Fibroblast of lung (primary cell): Measurements from ENCODE around the gene RMRP. TPM values are rescaled to one million over a fixed set of nuclear protein-coding genes. Genes with fewer than 3 reads are reported as not detected.

ENCODE experiments used
- DNase-seq, 2 donors: peaks; one replicate each; pipeline versions ENCODE4 v3.0.0 to v3.0.0-alpha.2; 2010; ENCODE audit warnings: low read depth in 2 of 2
- H2AFZ ChIP-seq: 2 replicates; pipeline ENCODE4 v1.5.1; 2012; ENCODE audit warnings: low read length, control low read depth, inconsistent platforms
- H3K27ac ChIP-seq: 2 replicates; pipeline ENCODE4 v1.5.1; 2011; ENCODE audit warnings: low read length, control low read depth; ENCODE audit not compliant: insufficient read depth
- H3K27me3 ChIP-seq: 2 replicates; pipeline ENCODE4 v1.5.1; 2011; ENCODE audit warnings: mild to moderate bottlenecking, low read length; ENCODE audit not compliant: control insufficient read depth, insufficient read depth
- H3K36me3 ChIP-seq: 2 replicates; pipeline ENCODE4 v1.5.1; 2011; ENCODE audit warnings: low read length; ENCODE audit not compliant: control insufficient read depth, insufficient read depth
- H3K4me1 ChIP-seq: 2 replicates; pipeline ENCODE4 v1.5.1; 2011; ENCODE audit warnings: low read length; ENCODE audit not compliant: control insufficient read depth, insufficient read depth; ENCODE audit errors: extremely low read depth
- H3K4me2 ChIP-seq: 2 replicates; pipeline ENCODE4 v1.5.1; 2011; ENCODE audit warnings: low read length, control low read depth; ENCODE audit not compliant: insufficient read depth; ENCODE audit errors: extremely low read depth
- H3K4me3 ChIP-seq, 4 experiments: fragments of 200-600 bp in 1 of 4; sonication (generic) in 1 of 4; replicated peaks in 1 of 4; 2 replicates each; pipeline ENCODE4 v1.5.1; 2011 to 2016; ENCODE audit warnings: low read length in 4 of 4, low read depth in 3 of 4, mild to moderate bottlenecking in 3 of 4, control low read depth in 2 of 4, inconsistent platforms in 1 of 4, mixed read lengths in 1 of 4; ENCODE audit not compliant: insufficient read depth in 1 of 4; ENCODE audit errors: control extremely low read depth in 1 of 4
- H3K79me2 ChIP-seq: 2 replicates; pipeline ENCODE4 v1.5.1; 2012; ENCODE audit warnings: mild to moderate bottlenecking, low read length, inconsistent platforms; ENCODE audit not compliant: control insufficient read depth, insufficient read depth
- H3K9ac ChIP-seq: 2 replicates; pipeline ENCODE4 v1.5.1; 2011; ENCODE audit warnings: mild to moderate bottlenecking, low read length, control low read depth; ENCODE audit not compliant: insufficient read depth
- H3K9me3 ChIP-seq: 2 replicates; pipeline ENCODE4 v1.5.1; 2012; ENCODE audit warnings: low read depth, low read length; ENCODE audit not compliant: control insufficient read depth, insufficient read depth
- H4K20me1 ChIP-seq: 2 replicates; pipeline ENCODE4 v1.5.1; 2011; ENCODE audit warnings: low read length; ENCODE audit not compliant: control insufficient read depth, insufficient read depth; ENCODE audit errors: extremely low read depth
- CTCF ChIP-seq, 2 donors: IDR thresholded peaks in 1 of 2; conservative IDR thresholded peaks in 1 of 2; 1 replicate in 1 of 2; 2 replicates in 1 of 2; pipeline ENCODE4 v1.5.1; 2011 to 2012; ENCODE audit warnings: low read length in 2 of 2, control low read depth in 1 of 2, inconsistent platforms in 1 of 2, low read depth in 1 of 2, mild to moderate bottlenecking in 1 of 2
- EZH2 ChIP-seq: IDR thresholded peaks from 2 replicates; pipeline ENCODE4 v1.5.1; 2012; ENCODE audit warnings: low read length, control low read depth, mild to moderate bottlenecking; ENCODE audit errors: missing control alignments
- polyA plus RNA-seq, 2 donors: library from polyadenylated mRNA; depleted of rRNA in 1 of 2; stranded (reverse) in 1 of 2; unstranded in 1 of 2; fragments of >200 nt; gene quantifications; 2 replicates each; pipeline ENCODE4 v1.2.1, GENCODE V29; 2011 to 2012; ENCODE audit warnings: missing spikeins in 1 of 2
- total RNA-seq: library from RNA; depleted of rRNA; stranded (reverse); fragments of >200 nt; gene quantifications from 2 replicates; pipeline ENCODE4 v1.2.1, GENCODE V29; 2014

Gene RMRP
- total and polyA plus RNA-seq, 2 donors (not counting 1 experiment from before 2014, with no cell fraction given): 110 to 67,954 TPM

- H3K4me3 ChIP-seq: peak overlapping the region; percentile 53 to 82 (median 74)
- H3K4me1 ChIP-seq: peaks cover 13% of the 10 kb centered on the region
- H4K20me1 ChIP-seq: no peaks in the 10 kb centered on the region
- no peaks in the 10 kb centered on the region for H3K27me3 ChIP-seq
- H3K79me2 ChIP-seq: peaks cover 14% of the 10 kb centered on the region
- peaks cover 2% of the 10 kb centered on the region for H3K36me3 ChIP-seq
- no peak for TF ChIP-seq EZH2
- no peak for TF ChIP-seq CTCF (conservative IDR thresholded peaks at IDR 0.05 in 1 of 2, IDR thresholded peaks at IDR 0.05 in 1 of 2; ENCODE audit: low read depth in 1 of 2, low read length in 2 of 2)
- peak overlapping the region; percentile 97 for H3K9ac ChIP-seq
- H3K27ac ChIP-seq: peak overlapping the region; percentile 97
- H2AFZ ChIP-seq: no peak overlapping the region
- H3K4me2 ChIP-seq: peak overlapping the region; percentile 97
- DNase-seq: peak; percentile 51 to 70
- H3K9me3 ChIP-seq: no peaks in the 10 kb centered on the region
Measured at GRCh38 chr9:35658968-35659220, 1.1 kb upstream of the RMRP start.

- peak within 1 kb of the TSS; percentile 83 for H2AFZ ChIP-seq
- H3K79me2 ChIP-seq: peaks cover 14% of the 10 kb centered on the region
- no peaks in the 10 kb centered on the region for H4K20me1 ChIP-seq
- H3K4me1 ChIP-seq: peaks cover 13% of the 10 kb centered on the region
- H3K9me3 ChIP-seq: no peaks in the 10 kb centered on the region
- peaks cover 2% of the 10 kb centered on the region for H3K36me3 ChIP-seq
- peak within 1 kb of the TSS; percentile 97 for H3K4me2 ChIP-seq
- H3K4me3 ChIP-seq: peak within 1 kb of the TSS; percentile 53 to 82 (median 74)
- peak within 1 kb of the TSS; percentile 97 for H3K9ac ChIP-seq
- peak; percentile 33 to 36 for TF ChIP-seq CTCF (conservative IDR thresholded peaks at IDR 0.05 in 1 of 2, IDR thresholded peaks at IDR 0.05 in 1 of 2; ENCODE audit: low read depth in 1 of 2, low read length in 2 of 2)
- no peak for TF ChIP-seq EZH2
- H3K27me3 ChIP-seq: no peaks in the 10 kb centered on the region
- H3K27ac ChIP-seq: peak within 1 kb of the TSS; percentile 97
- DNase-seq: peak; percentile 70 to 88
Measured at GRCh38 chr9:35658137-35658967, 533 bp upstream of the RMRP start, which contains the start of gene CCDC107. CCDC107 (plus strand) TSS chr9:35658292; CDS start chr9:35658380, 88 bp downstream.

GRCh38 chr9:35656831-35657545, 831 bp downstream of the RMRP start:
- peak overlapping the region; percentile 65 for H3K9ac ChIP-seq
- peak overlapping the region; percentile 3 to 57 (median 34) for H3K4me3 ChIP-seq
- peaks cover 14% of the 10 kb centered on the region for H3K79me2 ChIP-seq
- no peaks in the 10 kb centered on the region for H3K27me3 ChIP-seq
- peak overlapping the region; percentile 97 for H3K27ac ChIP-seq
- H3K4me1 ChIP-seq: peaks cover 16% of the 10 kb centered on the region
- H3K9me3 ChIP-seq: no peaks in the 10 kb centered on the region
- no peaks in the 10 kb centered on the region for H4K20me1 ChIP-seq
- peak overlapping the region; percentile 83 for H2AFZ ChIP-seq
- peak overlapping the region; percentile 69 for H3K4me2 ChIP-seq
- TF ChIP-seq EZH2 (no peak), CTCF (conservative IDR thresholded peaks at IDR 0.05 in 1 of 2, IDR thresholded peaks at IDR 0.05 in 1 of 2; ENCODE audit: low read depth in 1 of 2, low read length in 2 of 2) (no peak)
- peaks cover 2% of the 10 kb centered on the region for H3K36me3 ChIP-seq
- DNase-seq: peak; percentile 50 to 79
